ENCODE measurements around the gene TWIST2. TPM values are rescaled to one million over a fixed set of nuclear protein-coding genes. Genes with fewer than 3 reads are reported as not detected.

The TWIST2 gene
- polyA plus RNA-seq, 3 donors: 0.43 to 0.49 (median 0.43) TPM

DNA sequence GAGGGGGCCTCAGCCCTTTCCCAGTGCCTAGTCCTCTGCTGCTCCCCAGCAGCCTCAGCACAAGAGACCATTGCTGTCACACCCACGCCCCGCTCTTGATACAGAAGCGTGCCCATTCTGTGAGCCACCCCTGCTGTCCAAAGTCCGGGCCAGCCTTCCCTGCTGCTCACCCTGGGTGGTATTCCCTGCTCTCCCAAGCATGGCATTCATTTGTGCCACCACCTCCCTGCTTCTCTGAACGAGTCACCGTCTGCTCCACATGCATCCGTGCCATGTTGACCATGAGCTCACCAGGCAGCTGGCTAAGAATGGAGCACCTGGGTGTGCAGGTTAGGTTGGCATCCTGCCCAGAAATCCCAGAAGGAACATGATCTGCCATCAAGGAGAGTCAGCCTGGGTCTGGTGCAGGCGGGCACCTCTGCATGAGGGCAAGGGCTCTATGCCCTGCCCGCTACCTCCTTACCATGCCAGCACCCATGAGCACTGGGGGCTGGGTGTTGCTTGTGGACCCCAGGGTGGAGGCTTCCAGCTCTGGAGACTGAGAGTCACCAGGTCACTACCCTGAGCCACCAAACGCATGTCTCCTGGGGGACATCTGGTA lies 63.0 kb downstream of the TWIST2 start:
- no peak for TF ChIP-seq CTCF (IDR thresholded peaks at IDR 0.05)
- Histone ChIP-seq H3K4me2 (replicated peaks; ENCODE audit: extremely low read depth, low read length, poor library complexity, severe bottlenecking) (no peak overlapping the region), H3K4me1 (ENCODE audit: control insufficient read depth in 1 of 2, insufficient read depth in 2 of 2, low read length in 2 of 2) (no peaks in the 10 kb centered on the region), H2AFZ (ENCODE audit: insufficient read depth, low read depth, low read length, poor library complexity, severe bottlenecking) (no peak overlapping the region), H3K4me3 (replicated peaks in 1 of 3; ENCODE audit: low read depth in 2 of 3, low read length in 3 of 3) (no peak overlapping the region), H4K20me1 (ENCODE audit: insufficient read depth, low read length) (no peaks in the 10 kb centered on the region), H3K27ac (ENCODE audit: low read depth in 1 of 2, low read length in 2 of 2) (no peak overlapping the region), H3K9me3 (replicated peaks in 1 of 2; ENCODE audit: control insufficient read depth in 1 of 2, insufficient read depth in 1 of 2, low read length in 2 of 2) (peaks cover 0 to 6% of the 10 kb centered on the region in 2 donors), H3K27me3 (ENCODE audit: control insufficient read depth in 2 of 2, insufficient read depth in 2 of 2, low read length in 2 of 2) (no peaks in the 10 kb centered on the region), H3K79me2 (ENCODE audit: insufficient read depth, low read length) (no peaks in the 10 kb centered on the region), H3K36me3 (replicated peaks in 1 of 2; ENCODE audit: control insufficient read depth in 1 of 2, insufficient read depth in 2 of 2, low read length in 2 of 2) (no peaks in the 10 kb centered on the region), H3K9ac (ENCODE audit: insufficient read depth, low read length, poor library complexity, severe bottlenecking) (no peak overlapping the region)
- H3K4me1 Mint-ChIP-seq: no peaks in the 10 kb centered on the region
- H3K27me3 Mint-ChIP-seq (ENCODE audit: low read depth in 3 of 3): peaks cover 5 to 11% (median 8%) of the 10 kb centered on the region in 3 donors
- no peak overlapping the region for H3K27ac Mint-ChIP-seq
- intact Hi-C loops (cut with micrococcal nuclease): no loop called here
- peaks cover 2 to 11% (median 5%) of the 10 kb centered on the region in 7 donors for H3K9me3 Mint-ChIP-seq
- 99% methylated on average over 7 of the region's 10 CpGs for WGBS (ENCODE audit: insufficient coverage)
- no peaks in the 10 kb centered on the region for H3K36me3 Mint-ChIP-seq
- no peak for DNase-seq
- H3K4me3 Mint-ChIP-seq: no peak overlapping the region

GRCh38 chr2:238911376-238912227 lies 63.7 kb downstream of the TWIST2 start:
- Mint-ChIP-seq H3K9me3 (peaks cover 0 to 6% (median 3%) of the 10 kb centered on the region in 7 donors), H3K27ac (no peak overlapping the region), H3K4me1 (no peaks in the 10 kb centered on the region), H3K36me3 (no peaks in the 10 kb centered on the region), H3K4me3 (no peak overlapping the region), H3K27me3 (ENCODE audit: low read depth in 3 of 3) (peaks cover 5 to 16% (median 6%) of the 10 kb centered on the region in 3 donors)
- TF ChIP-seq CTCF (IDR thresholded peaks at IDR 0.05): no peak
- Histone ChIP-seq H3K79me2 (ENCODE audit: insufficient read depth, low read length) (no peaks in the 10 kb centered on the region), H4K20me1 (ENCODE audit: insufficient read depth, low read length) (no peaks in the 10 kb centered on the region), H3K4me1 (ENCODE audit: control insufficient read depth in 1 of 2, insufficient read depth in 2 of 2, low read length in 2 of 2) (no peaks in the 10 kb centered on the region), H3K36me3 (replicated peaks in 1 of 2; ENCODE audit: control insufficient read depth in 1 of 2, insufficient read depth in 2 of 2, low read length in 2 of 2) (no peaks in the 10 kb centered on the region), H3K9me3 (replicated peaks in 1 of 2; ENCODE audit: control insufficient read depth in 1 of 2, insufficient read depth in 1 of 2, low read length in 2 of 2) (peaks cover 0 to 3% of the 10 kb centered on the region in 2 donors), H3K9ac (ENCODE audit: insufficient read depth, low read length, poor library complexity, severe bottlenecking) (no peak overlapping the region), H2AFZ (ENCODE audit: insufficient read depth, low read depth, low read length, poor library complexity, severe bottlenecking) (no peak overlapping the region), H3K4me3 (replicated peaks in 1 of 3; ENCODE audit: low read depth in 2 of 3, low read length in 3 of 3) (no peak overlapping the region), H3K4me2 (replicated peaks; ENCODE audit: extremely low read depth, low read length, poor library complexity, severe bottlenecking) (no peak overlapping the region), H3K27me3 (ENCODE audit: control insufficient read depth in 2 of 2, insufficient read depth in 2 of 2, low read length in 2 of 2) (no peaks in the 10 kb centered on the region), H3K27ac (ENCODE audit: low read depth in 1 of 2, low read length in 2 of 2) (no peak overlapping the region)
- 87% methylated on average over 17 of the region's 21 CpGs for WGBS (ENCODE audit: insufficient coverage)
- DNase-seq: no peak
- intact Hi-C loops (cut with micrococcal nuclease): no loop called here

Measured in CD14-positive monocyte (primary cell).